Mesendoderm (in vitro differentiated cells): ENCODE data around the gene OTULINL.
A peak's percentile ranks its signal among the peaks of the same experiment; 100 is the strongest.

Experiments used
- DNase-seq: peaks from one replicate; pipeline ENCODE4 v3.0.0; 2013
- H2AK5ac ChIP-seq: 2 replicates; pipeline ENCODE4 v1.6.1; 2013; ENCODE audit warnings: low read length, inconsistent platforms
- H2BK120ac ChIP-seq: 2 replicates; pipeline ENCODE4 v1.6.1; 2013; ENCODE audit warnings: low read depth, mild to moderate bottlenecking, low read length, moderate library complexity, mixed read lengths
- H2BK15ac ChIP-seq: replicated peaks from 2 replicates; pipeline ENCODE4 v1.6.1; 2013; ENCODE audit warnings: low read depth, mild to moderate bottlenecking, moderate library complexity
- H2BK5ac ChIP-seq: 2 replicates; pipeline ENCODE4 v1.6.1; 2013; ENCODE audit warnings: low read length, inconsistent platforms
- H3K18ac ChIP-seq: 2 replicates; pipeline ENCODE4 v1.6.1; 2013; ENCODE audit warnings: mild to moderate bottlenecking, low read length, mixed read lengths
- H3K23ac ChIP-seq: one replicate; pipeline ENCODE4 v1.6.1; 2013; ENCODE audit warnings: low read length
- H3K27ac ChIP-seq: 2 replicates; pipeline ENCODE4 v1.5.1; 2013; ENCODE audit warnings: low read depth, mild to moderate bottlenecking, inconsistent platforms, low read length, moderate library complexity
- H3K27me3 ChIP-seq: 2 replicates; pipeline ENCODE4 v1.6.1; 2013; ENCODE audit warnings: low read length, control low read depth, mild to moderate bottlenecking, inconsistent platforms; ENCODE audit not compliant: insufficient read depth, poor library complexity
- H3K36me3 ChIP-seq: 2 replicates; pipeline ENCODE4 v1.6.1; 2013; ENCODE audit warnings: low read length, inconsistent platforms; ENCODE audit not compliant: control insufficient read depth, insufficient read depth
- H3K4ac ChIP-seq: one replicate; pipeline ENCODE4 v1.6.1; 2013; ENCODE audit warnings: low read depth, mild to moderate bottlenecking, low read length, moderate library complexity
- H3K4me1 ChIP-seq: 2 replicates; pipeline ENCODE4 v1.6.1; 2013; ENCODE audit warnings: low read depth, low read length, inconsistent platforms; ENCODE audit not compliant: control insufficient read depth
- H3K4me2 ChIP-seq: 2 replicates; pipeline ENCODE4 v1.6.1; 2013; ENCODE audit warnings: low read length
- H3K4me3 ChIP-seq: 2 replicates; pipeline ENCODE4 v1.5.1; 2013; ENCODE audit warnings: mild to moderate bottlenecking, low read length
- H3K56ac ChIP-seq: one replicate; pipeline ENCODE4 v1.6.1; 2013; ENCODE audit warnings: low read length
- H3K79me1 ChIP-seq: 2 replicates; pipeline ENCODE4 v1.6.1; 2013; ENCODE audit warnings: low read length, inconsistent platforms
- H3K79me2 ChIP-seq: 2 replicates; pipeline ENCODE4 v1.6.1; 2013; ENCODE audit warnings: mild to moderate bottlenecking, low read length; ENCODE audit not compliant: control insufficient read depth, insufficient read depth
- H3K9ac ChIP-seq: 2 replicates; pipeline ENCODE4 v1.6.1; 2013; ENCODE audit warnings: low read length, inconsistent platforms
- H4K5ac ChIP-seq: one replicate; pipeline ENCODE4 v1.6.1; 2013; ENCODE audit warnings: low read length
- H4K8ac ChIP-seq: one replicate; pipeline ENCODE4 v1.6.1; 2013; ENCODE audit warnings: low read depth, mild to moderate bottlenecking, control low read depth, low read length, moderate library complexity
- WGBS: extraction: QIAGEN DNeasy Blood & Tissue Kit; methylation state at CpG from one replicate; pipeline ENCODE4 v1.1.7; 2013; ENCODE audit warnings: low lambda C conversion rate, missing lambda C conversion rate; ENCODE audit not compliant: insufficient coverage; ENCODE audit errors: extremely low coverage; 5-methylcytosine and 5-hydroxymethylcytosine counted together

The OTULINL gene

GRCh38 chr5:14630671-14631070, 49.1 kb downstream of the OTULINL start:
- Histone ChIP-seq H3K56ac (no peak overlapping the region), H4K5ac (no peak overlapping the region), H3K27ac (no peak overlapping the region), H3K9ac (no peak overlapping the region), H3K18ac (no peak overlapping the region), H3K79me1 (no peaks in the 10 kb centered on the region), H3K4me2 (no peak overlapping the region), H3K4me1 (no peaks in the 10 kb centered on the region), H2AK5ac (no peak overlapping the region), H2BK120ac (no peak overlapping the region), H2BK15ac (no peak overlapping the region), H3K4me3 (no peak overlapping the region), H3K36me3 (no peaks in the 10 kb centered on the region), H3K4ac (no peak overlapping the region), H3K23ac (no peak overlapping the region), H3K27me3 (no peaks in the 10 kb centered on the region), H3K79me2 (no peaks in the 10 kb centered on the region), H2BK5ac (no peak overlapping the region), H4K8ac (no peak overlapping the region)
- DNase-seq, result no peak
- WGBS, result no CpG with 5 or more reads among the region's 2 CpGs

- H3K36me3 ChIP-seq, result no peaks in the 10 kb centered on the region
- no peaks in the 10 kb centered on the region for H3K79me1 ChIP-seq
- H3K27me3 ChIP-seq, result no peaks in the 10 kb centered on the region
- no peak overlapping the region for H3K18ac ChIP-seq
- H3K4me3 ChIP-seq, result no peak overlapping the region
- no peak overlapping the region for H3K27ac ChIP-seq
- no peak overlapping the region for H3K4me2 ChIP-seq
- H3K23ac ChIP-seq, result no peak overlapping the region
- H3K4ac ChIP-seq, result no peak overlapping the region
- H4K8ac ChIP-seq, result no peak overlapping the region
- no peak overlapping the region for H3K56ac ChIP-seq
- H2BK15ac ChIP-seq, result no peak overlapping the region
- no peak overlapping the region for H4K5ac ChIP-seq
- no CpG with 5 or more reads among the region's 2 CpGs for WGBS
- H2BK5ac ChIP-seq, result no peak overlapping the region
- no peak overlapping the region for H3K9ac ChIP-seq
- no peaks in the 10 kb centered on the region for H3K4me1 ChIP-seq
- no peak overlapping the region for H2BK120ac ChIP-seq
- no peaks in the 10 kb centered on the region for H3K79me2 ChIP-seq
- H2AK5ac ChIP-seq, result no peak overlapping the region
- DNase-seq, result no peak
Measured at GRCh38 chr5:14635656-14636055, 54.1 kb downstream of the OTULINL start.

- H3K79me2 ChIP-seq, result no peaks in the 10 kb centered on the region
- no peak overlapping the region for H3K23ac ChIP-seq
- H3K9ac ChIP-seq, result no peak overlapping the region
- whole genome bisulfite sequencing, result no CpG with 5 or more reads among the region's 10 CpGs
- H4K8ac ChIP-seq, result no peak overlapping the region
- no peaks in the 10 kb centered on the region for H3K27me3 ChIP-seq
- no peaks in the 10 kb centered on the region for H3K79me1 ChIP-seq
- H3K4me3 ChIP-seq, result no peak overlapping the region
- no peak overlapping the region for H2BK5ac ChIP-seq
- no peak overlapping the region for H2AK5ac ChIP-seq
- H2BK120ac ChIP-seq, result no peak overlapping the region
- H3K56ac ChIP-seq, result no peak overlapping the region
- no peak overlapping the region for H2BK15ac ChIP-seq
- H3K27ac ChIP-seq, result no peak overlapping the region
- H3K4me2 ChIP-seq, result no peak overlapping the region
- H3K18ac ChIP-seq, result no peak overlapping the region
- DNase-seq, result no peak
- H4K5ac ChIP-seq, result no peak overlapping the region
- H3K4me1 ChIP-seq, result no peaks in the 10 kb centered on the region
- H3K4ac ChIP-seq, result no peak overlapping the region
- no peaks in the 10 kb centered on the region for H3K36me3 ChIP-seq
Measured at GRCh38 chr5:14640765-14641164, 59.2 kb downstream of the OTULINL start.

GRCh38 chr5:14644623-14645237, 63.1 kb downstream of the OTULINL start:
- WGBS, result no CpG with 5 or more reads among the region's 1 CpG
- Histone ChIP-seq H2AK5ac (no peak overlapping the region), H3K4me1 (no peaks in the 10 kb centered on the region), H3K56ac (no peak overlapping the region), H4K8ac (no peak overlapping the region), H3K79me1 (no peaks in the 10 kb centered on the region), H3K9ac (no peak overlapping the region), H3K79me2 (no peaks in the 10 kb centered on the region), H3K4me2 (no peak overlapping the region), H3K18ac (no peak overlapping the region), H3K27me3 (no peaks in the 10 kb centered on the region), H3K4ac (no peak overlapping the region), H3K36me3 (no peaks in the 10 kb centered on the region), H2BK5ac (no peak overlapping the region), H2BK120ac (no peak overlapping the region), H4K5ac (no peak overlapping the region), H3K23ac (no peak overlapping the region), H3K27ac (no peak overlapping the region), H3K4me3 (no peak overlapping the region), H2BK15ac (no peak overlapping the region)
- DNase-seq, result peak; percentile 19

GRCh38 chr5:14650052-14650451, 68.5 kb downstream of the OTULINL start:
- H3K23ac ChIP-seq, result no peak overlapping the region
- H3K4me1 ChIP-seq, result no peaks in the 10 kb centered on the region
- no peak overlapping the region for H2AK5ac ChIP-seq
- H3K18ac ChIP-seq, result no peak overlapping the region
- H2BK15ac ChIP-seq, result no peak overlapping the region
- H2BK120ac ChIP-seq, result no peak overlapping the region
- H3K4me2 ChIP-seq, result no peak overlapping the region
- H3K4ac ChIP-seq, result no peak overlapping the region
- H3K4me3 ChIP-seq, result no peak overlapping the region
- H4K8ac ChIP-seq, result no peak overlapping the region
- H3K79me2 ChIP-seq, result no peaks in the 10 kb centered on the region
- no CpG with 5 or more reads among the region's 3 CpGs for WGBS
- H3K9ac ChIP-seq, result no peak overlapping the region
- H2BK5ac ChIP-seq, result no peak overlapping the region
- no peak for DNase-seq
- no peaks in the 10 kb centered on the region for H3K79me1 ChIP-seq
- H3K56ac ChIP-seq, result no peak overlapping the region
- H3K27ac ChIP-seq, result no peak overlapping the region
- H3K27me3 ChIP-seq, result no peaks in the 10 kb centered on the region
- no peaks in the 10 kb centered on the region for H3K36me3 ChIP-seq
- H4K5ac ChIP-seq, result no peak overlapping the region

- Histone ChIP-seq H2AK5ac (no peak overlapping the region), H3K4ac (no peak overlapping the region), H3K23ac (no peak overlapping the region), H2BK5ac (no peak overlapping the region), H3K4me1 (no peaks in the 10 kb centered on the region), H2BK120ac (no peak overlapping the region), H4K5ac (no peak overlapping the region), H3K27me3 (no peaks in the 10 kb centered on the region), H3K56ac (no peak overlapping the region), H3K4me2 (no peak overlapping the region), H3K79me1 (no peaks in the 10 kb centered on the region), H3K79me2 (no peaks in the 10 kb centered on the region), H3K27ac (no peak overlapping the region), H4K8ac (no peak overlapping the region), H3K4me3 (no peak overlapping the region), H2BK15ac (no peak overlapping the region), H3K18ac (no peak overlapping the region), H3K9ac (no peak overlapping the region), H3K36me3 (no peaks in the 10 kb centered on the region)
- no CpG with 5 or more reads among the region's 4 CpGs for WGBS
- DNase-seq, result no peak
Measured at GRCh38 chr5:14655146-14655741, 73.7 kb downstream of the OTULINL start.
